LNCaP clone FGC (cell line): ENCODE results near the gene TRAPPC11.

ENCODE experiments used
- DNase-seq: peaks from one replicate; pipeline ENCODE4 v3.0.0-alpha.2; 2011; ENCODE audit warnings: low read depth
- H3K4me3 ChIP-seq: 2 replicates; pipeline ENCODE4 v1.5.1; 2011; ENCODE audit warnings: mild to moderate bottlenecking, low read depth, low read length, control low read depth
- CTCF ChIP-seq: IDR thresholded peaks from 2 replicates; pipeline ENCODE4 v1.5.1; 2012; ENCODE audit warnings: mild to moderate bottlenecking; ENCODE audit not compliant: control insufficient read depth, insufficient read depth; ENCODE audit errors: extremely low read depth

Gene TRAPPC11

GRCh38 chr4:183659029-183659871 lies at the start of gene TRAPPC11, which contains the start of gene RWDD4:
TRAPPC11 (plus strand) TSS chr4:183659293; CDS start chr4:183663868, 4,575 bp downstream.
RWDD4 (minus strand) TSS chr4:183659185; CDS start chr4:183658952, 233 bp downstream.
- H3K4me3 ChIP-seq = peak within 1 kb of the TSS; percentile 70
- DNase-seq = peak; percentile 95
- 0 out of 2 replicates have a peak, but pooled peaks have one; percentile 15 for TF ChIP-seq CTCF

GRCh38 chr4:183610033-183610432 lies 49.1 kb upstream of the TRAPPC11 start:
- no peak for TF ChIP-seq CTCF
- DNase-seq = no peak

GRCh38 chr4:183610613-183611012 lies 48.5 kb upstream of the TRAPPC11 start:
- no peak for TF ChIP-seq CTCF
- H3K4me3 ChIP-seq = no peak overlapping the region
- DNase-seq = no peak

More at GRCh38 chr4:183610033-183610432, 49.1 kb upstream of the TRAPPC11 start:
- no peak overlapping the region for H3K4me3 ChIP-seq

GRCh38 chr4:183611210-183611830 lies 47.8 kb upstream of the TRAPPC11 start:
- H3K4me3 ChIP-seq = no peak overlapping the region
- no peak for TF ChIP-seq CTCF
- DNase-seq = no peak

- no peak overlapping the region for H3K4me3 ChIP-seq
- DNase-seq = no peak
- no peak for TF ChIP-seq CTCF
Observed at GRCh38 chr4:183612329-183613250, 46.5 kb upstream of the TRAPPC11 start.

GRCh38 chr4:183617075-183617474 lies 42.0 kb upstream of the TRAPPC11 start:
- TF ChIP-seq CTCF = no peak
- H3K4me3 ChIP-seq = no peak overlapping the region
- no peak for DNase-seq
